Stimulated activated CD8-positive, alpha-beta memory T cell treated with anti-CD3 and anti-CD28 coated beads, Interleukin-4, amount 100 ng/mL, for 48 hours (primary cell): ENCODE data around the gene SCGB1D2.
"Not testable (repeated sequence)": the region's sequence is repeated elsewhere in the genome, so short reads cannot be mapped to it uniquely, and the experiment has no call there.

Source experiments
- DNase-seq: peaks from one replicate; pipeline ENCODE4 v3.0.0-alpha.2; 2020

Gene SCGB1D2, protein sequence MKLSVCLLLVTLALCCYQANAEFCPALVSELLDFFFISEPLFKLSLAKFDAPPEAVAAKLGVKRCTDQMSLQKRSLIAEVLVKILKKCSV

DNA sequence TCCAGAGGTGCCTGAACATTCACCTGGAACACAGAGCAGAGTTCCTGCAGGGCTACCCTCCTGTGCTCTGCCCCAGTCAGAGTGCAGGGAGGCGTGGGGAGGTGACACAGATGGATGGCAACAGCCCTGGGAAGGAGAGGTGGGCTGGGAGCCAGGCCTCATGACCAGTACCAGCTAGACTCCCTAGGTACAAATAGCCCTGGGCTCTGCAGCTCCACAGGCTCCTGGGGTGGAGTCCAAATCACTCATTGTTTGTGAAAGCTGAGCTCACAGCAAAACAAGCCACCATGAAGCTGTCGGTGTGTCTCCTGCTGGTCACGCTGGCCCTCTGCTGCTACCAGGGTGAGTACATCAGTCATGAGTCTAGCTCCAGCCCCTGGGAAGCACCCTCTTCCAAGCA is at the start of gene SCGB1D2:
TSS of gene SCGB1D2 (plus strand) at position 219 of the 400 bp plus-strand sequence. CDS start at position 288, 69 bp downstream.
- no peak for DNase-seq

DNA sequence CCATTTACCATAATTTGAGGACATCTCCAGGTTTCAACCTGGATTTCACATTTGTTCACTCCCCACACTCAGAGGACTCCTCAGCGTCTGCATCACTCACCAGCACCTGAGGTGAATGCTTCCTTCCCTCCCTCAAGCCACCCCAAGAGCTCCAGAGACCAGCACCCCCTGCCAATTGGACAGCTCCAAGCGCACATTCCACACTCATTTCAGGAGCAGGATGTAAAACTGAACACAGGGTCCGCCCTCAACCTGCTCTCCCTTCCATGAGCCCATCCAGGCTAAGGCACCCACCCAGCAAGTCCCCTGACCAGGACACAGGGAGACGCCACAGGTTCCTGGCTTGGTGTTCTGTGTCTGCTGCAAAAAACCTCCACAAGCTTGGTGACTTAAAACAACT is 48.1 kb upstream of the SCGB1D2 start:
- no peak for DNase-seq

GRCh38 chr11:62195010-62195409 is 47.0 kb upstream of the SCGB1D2 start:
- not testable (repeated sequence) for DNase-seq

DNA sequence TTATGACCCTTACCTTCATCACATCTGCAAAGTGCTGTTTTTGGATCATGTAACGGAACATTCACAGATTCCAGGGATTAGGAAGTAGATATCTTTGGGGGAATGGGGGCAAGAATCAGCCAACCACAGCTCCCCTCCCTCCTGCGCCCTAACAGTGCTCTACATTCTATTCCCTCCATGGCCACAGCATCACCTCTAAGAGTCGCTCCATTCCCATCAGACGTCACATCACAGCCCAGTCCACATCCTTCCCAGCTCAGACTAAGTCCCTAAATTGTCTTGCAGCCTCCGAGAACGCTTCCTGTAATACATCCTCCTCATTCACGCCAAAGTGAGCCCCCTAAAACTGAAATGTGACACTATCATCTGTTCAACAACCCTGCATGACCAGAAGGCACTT is 46.1 kb upstream of the SCGB1D2 start:
- no peak for DNase-seq

GRCh38 chr11:62197400-62197799 is 44.6 kb upstream of the SCGB1D2 start:
- not testable (repeated sequence) for DNase-seq

GRCh38 chr11:62201376-62201775 is 40.7 kb upstream of the SCGB1D2 start:
- no peak for DNase-seq

GRCh38 chr11:62202910-62203309 is 39.1 kb upstream of the SCGB1D2 start:
- no peak for DNase-seq

- no peak for DNase-seq
Observed at GRCh38 chr11:62204430-62204829, 37.6 kb upstream of the SCGB1D2 start.

- DNase-seq: no peak
Observed at GRCh38 chr11:62205441-62205840, 36.6 kb upstream of the SCGB1D2 start.

DNA sequence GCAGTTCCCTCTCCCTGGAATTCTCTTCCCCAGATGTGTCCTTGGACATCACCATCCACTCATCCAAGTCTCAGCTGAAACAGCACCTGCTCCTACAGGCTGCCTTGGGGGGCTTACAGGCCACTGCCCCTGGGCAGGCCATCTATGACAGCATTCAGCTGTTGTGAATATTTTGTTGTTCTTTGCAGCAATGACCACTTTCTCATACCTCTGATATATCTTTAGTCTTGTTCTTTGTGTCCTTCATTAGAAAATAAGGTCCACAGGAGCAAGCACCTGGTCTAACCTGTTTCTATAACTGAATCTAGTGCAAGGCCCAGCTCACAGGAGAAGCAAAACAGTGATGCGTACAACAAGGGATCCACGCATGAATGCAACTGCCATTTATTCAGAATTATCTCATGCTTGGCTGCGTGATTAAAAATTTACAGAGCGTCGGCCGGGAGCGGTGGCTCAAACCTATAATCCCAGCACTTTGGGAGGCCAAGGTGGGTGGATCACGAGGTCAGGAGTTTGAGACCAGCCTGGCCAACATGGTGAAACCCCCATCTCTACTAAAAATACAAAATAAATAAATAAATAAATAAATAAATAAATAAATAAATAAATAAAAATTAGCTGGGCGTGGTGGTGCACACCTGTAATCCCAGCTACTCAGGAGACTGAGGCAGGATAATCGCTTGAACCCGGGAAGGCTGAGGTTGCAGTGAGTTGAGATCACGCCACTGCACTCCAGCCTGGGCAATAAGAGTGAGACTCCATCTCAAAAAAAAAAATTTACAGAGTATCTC is 35.6 kb upstream of the SCGB1D2 start:
- DNase-seq: not testable (repeated sequence)

- no peak for DNase-seq
Observed at GRCh38 chr11:62208785-62209144, 33.3 kb upstream of the SCGB1D2 start.

- no peak for DNase-seq
Observed at GRCh38 chr11:62217191-62217748, 24.8 kb upstream of the SCGB1D2 start.

DNA sequence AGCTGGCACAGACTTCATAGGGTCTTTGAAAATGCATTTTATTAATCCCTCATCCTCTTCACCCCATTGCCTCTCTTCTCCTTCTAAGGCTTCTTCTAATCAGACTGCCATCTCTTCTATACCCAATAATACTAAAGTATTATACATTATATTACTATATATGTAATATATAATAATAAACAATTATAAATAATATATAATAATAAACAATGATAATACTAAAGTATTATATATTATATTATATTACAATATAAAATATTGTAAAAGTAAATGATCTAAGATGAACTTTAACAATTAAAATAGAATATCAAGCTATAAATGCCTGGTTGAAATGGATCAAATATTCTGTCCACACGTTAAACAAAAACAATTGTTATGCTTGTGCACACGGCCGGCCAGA is 20.5 kb upstream of the SCGB1D2 start:
- no peak for DNase-seq

DNA sequence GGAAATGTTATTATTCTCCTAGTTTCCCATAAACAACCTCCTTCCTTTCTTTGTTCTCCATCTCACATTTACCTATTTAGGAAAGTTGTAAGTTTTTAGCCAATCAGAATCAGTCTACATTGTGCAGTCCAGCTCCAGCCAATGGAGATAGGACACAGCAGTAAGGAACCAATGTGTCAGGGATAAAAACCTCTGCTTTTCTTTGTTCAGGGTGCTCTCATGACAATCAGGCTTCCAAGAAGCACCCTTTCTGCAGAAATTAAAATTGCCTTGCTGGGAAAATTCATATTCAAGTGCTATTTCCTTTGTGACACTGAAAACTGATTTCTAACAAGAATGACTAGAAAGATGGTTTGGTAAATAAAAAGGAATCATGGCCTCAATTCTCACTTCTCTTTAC is 18.9 kb upstream of the SCGB1D2 start:
- no peak for DNase-seq

DNA sequence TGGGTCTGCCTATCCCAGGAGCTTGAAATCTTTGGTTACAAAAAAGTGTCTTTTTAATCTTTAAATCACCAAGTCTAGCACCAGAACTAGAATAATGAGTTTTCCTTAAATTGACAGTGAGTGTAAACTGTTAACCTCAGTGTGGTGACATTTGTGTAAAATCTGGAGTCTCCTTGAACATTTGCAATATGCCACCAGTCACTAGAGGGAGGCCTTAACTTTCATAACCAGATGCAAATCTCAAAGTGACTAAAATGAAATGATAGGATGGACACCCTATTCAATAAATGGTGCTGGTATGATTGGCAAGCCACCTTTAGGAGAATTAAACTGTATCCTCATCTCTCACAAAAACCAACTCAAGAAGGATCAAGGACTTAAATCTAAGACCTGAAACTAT is 8.3 kb upstream of the SCGB1D2 start:
- no peak for DNase-seq

GRCh38 chr11:62236187-62236586 is 5.9 kb upstream of the SCGB1D2 start:
- DNase-seq: no peak

GRCh38 chr11:62237499-62237898 is 4.5 kb upstream of the SCGB1D2 start:
- DNase-seq: no peak

GRCh38 chr11:62238151-62238550 is 3.9 kb upstream of the SCGB1D2 start:
- DNase-seq: no peak

- DNase-seq: no peak
Observed at GRCh38 chr11:62241095-62241494, 944 bp upstream of the SCGB1D2 start.

DNA sequence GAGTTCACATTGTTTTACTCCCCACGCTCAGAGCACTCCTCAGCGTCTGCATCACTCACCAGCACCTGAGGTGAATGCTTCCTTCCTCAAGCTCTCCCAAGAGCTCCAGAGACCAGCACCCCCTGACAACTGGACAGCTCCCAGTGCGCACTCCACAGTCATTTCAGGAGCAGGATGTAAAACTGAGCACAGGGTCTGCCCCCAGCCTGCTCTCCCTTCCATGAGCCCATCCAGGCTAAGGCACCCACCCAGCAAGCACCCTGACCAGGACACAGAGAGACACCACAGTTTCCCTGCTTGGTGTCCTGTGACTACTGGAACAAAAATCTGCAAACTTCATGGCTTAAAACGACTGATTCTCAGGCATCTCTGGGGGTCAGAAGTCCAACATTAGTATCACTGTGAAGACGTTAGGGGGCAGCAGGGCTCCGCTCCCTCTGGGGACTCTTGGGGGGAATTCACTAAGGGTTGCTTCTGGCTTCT is 3.3 kb downstream of the SCGB1D2 start:
- DNase-seq: peak; percentile 36

GRCh38 chr11:62251698-62252097 is 9.7 kb downstream of the SCGB1D2 start:
- no peak for DNase-seq

DNA sequence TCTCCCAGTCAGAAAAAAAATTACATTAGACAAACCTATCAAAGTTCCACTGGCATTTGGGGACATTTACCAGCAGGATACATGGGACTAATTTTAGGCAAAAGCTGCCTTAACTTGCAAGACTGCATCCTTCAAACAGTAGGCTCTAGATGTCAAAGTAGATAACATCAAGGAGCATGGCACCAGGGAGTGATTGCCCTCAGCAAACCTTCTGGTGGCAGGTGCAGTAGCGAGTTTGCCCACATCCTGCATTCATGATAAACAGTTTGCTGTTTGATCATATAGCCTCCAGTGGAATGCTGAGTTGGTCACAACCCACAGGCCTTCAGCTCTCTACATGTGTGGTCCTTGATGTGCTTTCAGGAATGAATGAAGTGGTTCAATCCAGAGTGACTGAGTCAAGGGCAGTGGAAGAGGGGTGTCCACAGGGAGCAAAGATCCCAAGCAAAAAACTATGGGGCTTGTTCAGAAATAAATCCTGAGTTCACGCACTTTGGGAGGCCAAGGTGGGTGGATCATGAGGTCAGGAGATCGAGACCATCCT is 12.0 kb downstream of the SCGB1D2 start:
- DNase-seq: no peak

DNA sequence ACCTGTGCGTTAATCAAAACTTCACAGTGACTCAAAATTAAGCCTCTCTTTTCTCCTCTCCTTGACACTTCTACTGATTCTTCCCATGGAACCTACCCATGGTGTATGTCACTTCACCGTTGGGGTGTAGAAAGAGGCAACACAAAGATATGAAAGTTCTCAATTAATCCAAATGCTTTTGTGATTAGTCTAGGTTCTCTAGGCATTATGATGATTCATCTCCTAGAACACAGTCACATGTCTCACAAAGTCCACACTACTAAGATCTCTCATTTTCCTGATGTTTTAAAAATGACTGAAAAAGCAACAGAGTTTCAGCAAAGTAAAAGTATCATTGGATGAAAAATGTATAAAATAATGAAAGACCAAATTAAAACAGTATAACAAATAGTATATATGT is 14.2 kb downstream of the SCGB1D2 start:
- DNase-seq: no peak
